GM12875 (cell line): Measurements from ENCODE around the gene ZDHHC7.
"Not testable (repeated sequence)": the region's sequence is repeated elsewhere in the genome, so short reads cannot be mapped to it uniquely, and the experiment has no call there.

ENCODE experiments used
- H3K4me3 ChIP-seq: one replicate; pipeline ENCODE4 v1.5.1; 2011; ENCODE audit warnings: low read depth, low read length, control low read depth
- TF ChIP-seq, protein P1 (sequence below): IDR thresholded peaks from 2 replicates; pipeline ENCODE4 v1.5.1; 2011; ENCODE audit warnings: low read depth, mild to moderate bottlenecking, control low read depth, inconsistent platforms, low read length, moderate library complexity, borderline replicate concordance; ENCODE audit not compliant: insufficient read depth

The ZDHHC7 gene

DNA sequence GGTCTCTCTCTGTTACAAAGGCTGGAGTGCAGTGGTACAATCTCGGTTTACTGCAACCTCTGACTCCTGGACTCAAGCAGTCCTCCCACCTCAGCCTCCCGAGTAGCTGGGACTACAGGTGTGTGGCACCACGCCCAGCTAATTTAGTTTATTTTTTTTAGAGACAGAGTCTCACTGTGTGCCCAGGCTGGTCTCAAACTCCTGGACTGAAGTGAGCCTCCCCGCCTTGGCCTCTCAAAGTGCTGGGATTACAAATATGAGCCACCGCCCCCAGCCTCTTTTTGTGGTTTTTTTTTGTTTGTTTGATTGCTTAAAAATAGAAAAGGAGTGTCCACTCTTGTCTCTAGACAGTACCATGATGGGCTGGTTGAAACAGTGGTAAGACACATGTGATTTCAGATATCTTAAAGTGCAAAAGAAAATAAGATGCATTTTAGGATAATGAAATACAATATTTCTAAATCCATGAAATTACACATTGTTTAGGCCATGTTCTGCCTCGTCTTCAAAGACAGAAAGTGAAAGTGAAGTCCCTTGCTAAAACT lies 43.7 kb upstream of the ZDHHC7 start:
- TF ChIP-seq, protein P1, sequence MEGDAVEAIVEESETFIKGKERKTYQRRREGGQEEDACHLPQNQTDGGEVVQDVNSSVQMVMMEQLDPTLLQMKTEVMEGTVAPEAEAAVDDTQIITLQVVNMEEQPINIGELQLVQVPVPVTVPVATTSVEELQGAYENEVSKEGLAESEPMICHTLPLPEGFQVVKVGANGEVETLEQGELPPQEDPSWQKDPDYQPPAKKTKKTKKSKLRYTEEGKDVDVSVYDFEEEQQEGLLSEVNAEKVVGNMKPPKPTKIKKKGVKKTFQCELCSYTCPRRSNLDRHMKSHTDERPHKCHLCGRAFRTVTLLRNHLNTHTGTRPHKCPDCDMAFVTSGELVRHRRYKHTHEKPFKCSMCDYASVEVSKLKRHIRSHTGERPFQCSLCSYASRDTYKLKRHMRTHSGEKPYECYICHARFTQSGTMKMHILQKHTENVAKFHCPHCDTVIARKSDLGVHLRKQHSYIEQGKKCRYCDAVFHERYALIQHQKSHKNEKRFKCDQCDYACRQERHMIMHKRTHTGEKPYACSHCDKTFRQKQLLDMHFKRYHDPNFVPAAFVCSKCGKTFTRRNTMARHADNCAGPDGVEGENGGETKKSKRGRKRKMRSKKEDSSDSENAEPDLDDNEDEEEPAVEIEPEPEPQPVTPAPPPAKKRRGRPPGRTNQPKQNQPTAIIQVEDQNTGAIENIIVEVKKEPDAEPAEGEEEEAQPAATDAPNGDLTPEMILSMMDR, result no peak
- no peak overlapping the region for H3K4me3 ChIP-seq

GRCh38 chr16:85054321-85054720 lies 43.0 kb upstream of the ZDHHC7 start:
- H3K4me3 ChIP-seq, result not testable (repeated sequence)

- no peak overlapping the region for H3K4me3 ChIP-seq
- TF ChIP-seq, protein P1, result no peak
Observed at GRCh38 chr16:85052536-85052935, 41.2 kb upstream of the ZDHHC7 start.

- TF ChIP-seq, protein P1, result no peak
- no peak overlapping the region for H3K4me3 ChIP-seq
Observed at GRCh38 chr16:85051683-85052082, 40.3 kb upstream of the ZDHHC7 start.

DNA sequence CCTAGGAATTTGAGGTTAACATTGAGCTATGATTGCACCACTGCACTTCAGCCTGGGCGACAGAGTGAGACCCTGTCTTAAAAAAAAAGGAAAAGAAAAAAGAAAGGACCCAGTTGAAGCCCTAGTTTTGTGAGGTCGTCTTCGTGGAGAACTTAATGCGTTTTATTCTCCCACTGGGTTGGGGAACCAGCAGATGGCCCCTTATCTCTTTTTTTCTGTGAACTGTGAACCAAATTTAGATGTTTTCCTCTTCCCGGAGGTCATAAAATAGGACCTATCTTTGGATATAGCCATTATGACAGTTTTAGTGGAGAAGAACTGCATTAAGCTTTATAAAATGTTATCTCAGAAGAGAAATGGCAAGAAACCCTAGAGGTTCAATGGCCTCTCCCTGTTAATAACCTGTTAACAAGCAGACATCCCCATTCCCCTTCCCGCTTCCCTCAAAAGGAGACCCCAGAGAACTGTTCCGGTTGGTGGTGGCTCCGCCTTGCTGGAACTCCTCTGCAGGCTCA lies 39.8 kb upstream of the ZDHHC7 start:
- no peak overlapping the region for H3K4me3 ChIP-seq
- TF ChIP-seq, protein P1, result no peak

GRCh38 chr16:85049706-85050305 lies 38.5 kb upstream of the ZDHHC7 start:
- TF ChIP-seq, protein P1, result no peak
- H3K4me3 ChIP-seq, result no peak overlapping the region

DNA sequence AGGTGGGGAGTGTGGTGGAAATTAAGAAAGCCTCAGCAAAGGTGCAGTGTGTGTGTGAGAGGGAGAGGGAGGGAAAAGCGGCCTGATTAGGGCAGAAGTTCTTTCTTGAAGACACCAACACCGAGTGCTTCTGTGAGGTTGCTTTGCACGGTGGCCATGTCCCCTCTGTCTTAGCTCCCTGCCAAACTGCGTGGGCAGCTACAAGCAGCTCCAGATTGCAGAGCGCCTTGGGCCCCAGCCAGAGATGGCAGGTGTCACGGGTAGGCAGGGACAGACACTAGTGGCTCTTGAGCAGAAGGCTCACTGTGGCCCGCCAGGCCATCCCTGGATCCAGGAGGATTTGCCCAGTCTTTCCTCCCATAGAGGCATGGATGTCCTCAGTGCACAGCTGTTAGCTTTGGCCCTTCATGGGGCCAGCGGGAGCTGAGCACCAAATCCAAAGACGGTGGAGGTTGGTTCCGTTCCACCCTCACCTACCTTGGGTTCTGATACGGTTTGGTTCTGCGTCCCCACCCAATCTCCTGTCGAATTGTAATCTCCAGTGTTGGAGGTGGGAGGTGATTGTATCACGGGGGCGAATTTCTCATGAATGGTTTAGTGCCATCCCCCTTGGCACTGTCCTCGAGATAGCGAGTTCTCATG lies 37.7 kb upstream of the ZDHHC7 start:
- TF ChIP-seq, protein P1, result no peak
- no peak overlapping the region for H3K4me3 ChIP-seq
